Germinal center (tissue), 1 donor: ENCODE data around the gene RUSF1.
A peak's percentile ranks its signal among the peaks of the same experiment; 100 is the strongest.
"Not testable (repeated sequence)": the region's sequence is repeated elsewhere in the genome, so short reads cannot be mapped to it uniquely, and the experiment has no call there.

ENCODE experiments used
- DNase-seq: peaks from one replicate; pipeline ENCODE4 v3.0.0; 2012; ENCODE audit warnings: mixed read lengths, low spot score

RUSF1 gene

GRCh38 chr16:31487071-31487719, 21.0 kb downstream of the RUSF1 start:
- no peak for DNase-seq

DNA sequence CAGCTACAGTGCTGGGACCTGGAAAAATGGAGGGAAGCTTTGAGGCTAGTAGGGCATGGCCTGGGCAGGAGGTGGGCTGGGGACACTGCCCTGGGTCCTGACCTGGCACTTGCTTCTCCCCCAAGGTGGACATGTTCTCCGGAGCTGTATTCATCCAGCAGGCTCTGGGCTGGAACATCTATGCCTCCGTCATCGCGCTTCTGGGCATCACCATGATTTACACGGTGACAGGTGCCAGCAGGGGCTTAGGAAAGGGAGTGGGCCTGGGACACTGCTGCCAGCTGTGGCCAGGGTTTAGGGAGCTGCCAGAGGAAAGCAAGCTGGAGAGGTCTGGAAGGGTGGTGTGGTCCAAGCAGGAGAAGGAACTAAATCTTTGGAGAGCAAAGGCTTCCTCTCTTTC, 22.1 kb downstream of the RUSF1 start:
- no peak for DNase-seq

DNA sequence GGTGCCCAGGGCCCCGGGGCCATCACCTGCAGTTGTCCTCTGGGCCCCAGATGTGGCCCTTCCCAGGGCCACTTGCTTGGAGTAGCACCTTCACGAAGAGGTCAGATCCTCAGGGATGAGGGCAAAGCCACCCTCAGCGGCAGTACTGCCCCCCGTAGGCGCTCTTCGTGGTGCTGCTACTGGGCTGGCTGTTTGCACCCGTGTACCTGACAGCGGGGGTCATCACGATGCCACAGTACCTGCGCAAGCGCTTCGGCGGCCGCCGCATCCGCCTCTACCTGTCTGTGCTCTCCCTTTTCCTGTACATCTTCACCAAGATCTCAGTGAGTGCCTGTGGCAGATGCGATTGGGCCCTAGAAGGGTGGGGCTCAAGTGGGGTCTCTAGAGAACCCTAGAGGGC, 22.6 kb downstream of the RUSF1 start:
- DNase-seq = no peak

- DNase-seq = no peak
These were observed 23.6 kb downstream of the RUSF1 start for GRCh38 chr16:31484491-31485171.

DNA sequence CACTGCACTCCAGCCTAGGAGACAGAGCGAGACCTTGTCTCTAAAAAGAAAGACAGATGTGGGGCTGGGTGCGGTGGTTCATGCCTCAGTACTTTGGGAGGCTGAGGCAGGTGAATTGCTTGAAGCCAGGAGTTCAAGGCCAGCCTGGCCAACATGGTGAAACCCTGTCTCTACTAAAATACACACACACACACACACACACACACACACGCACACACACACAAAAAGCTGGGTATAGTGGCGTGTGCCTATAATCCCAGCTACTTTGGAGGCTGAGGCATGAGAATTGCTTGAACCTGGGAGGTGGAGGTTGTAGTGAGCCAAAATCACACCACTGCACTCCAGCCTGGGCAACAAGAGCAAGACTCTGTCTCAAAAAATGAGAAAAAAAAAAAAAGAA, 24.1 kb downstream of the RUSF1 start:
- DNase-seq = not testable (repeated sequence)

DNA sequence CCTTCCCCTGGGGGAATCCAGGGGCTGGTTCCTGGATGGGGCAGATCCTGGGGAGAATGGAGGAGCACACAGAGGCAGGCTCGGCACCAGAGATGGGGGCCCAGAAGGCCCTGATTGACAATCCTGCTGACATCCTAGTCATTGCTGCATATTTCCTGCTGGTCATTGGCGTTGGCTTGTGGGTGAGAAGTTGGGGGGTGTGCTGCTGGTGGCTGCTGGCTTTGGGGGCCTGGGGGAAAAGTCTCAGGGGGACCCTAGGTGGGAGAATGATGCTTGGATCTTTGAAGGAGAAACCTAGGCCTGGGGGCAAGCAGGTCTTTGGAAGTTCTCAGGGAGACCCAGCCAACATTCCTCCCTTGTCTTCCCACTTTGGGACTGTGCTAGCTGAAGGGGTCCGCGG, 25.1 kb downstream of the RUSF1 start, which contains the start of gene SLC5A2:
Gene SLC5A2, plus strand, starts transcription at position 43 of the 400 bp plus-strand sequence. Its CDS starts 14 bp downstream, at position 57.
- no peak for DNase-seq

DNA sequence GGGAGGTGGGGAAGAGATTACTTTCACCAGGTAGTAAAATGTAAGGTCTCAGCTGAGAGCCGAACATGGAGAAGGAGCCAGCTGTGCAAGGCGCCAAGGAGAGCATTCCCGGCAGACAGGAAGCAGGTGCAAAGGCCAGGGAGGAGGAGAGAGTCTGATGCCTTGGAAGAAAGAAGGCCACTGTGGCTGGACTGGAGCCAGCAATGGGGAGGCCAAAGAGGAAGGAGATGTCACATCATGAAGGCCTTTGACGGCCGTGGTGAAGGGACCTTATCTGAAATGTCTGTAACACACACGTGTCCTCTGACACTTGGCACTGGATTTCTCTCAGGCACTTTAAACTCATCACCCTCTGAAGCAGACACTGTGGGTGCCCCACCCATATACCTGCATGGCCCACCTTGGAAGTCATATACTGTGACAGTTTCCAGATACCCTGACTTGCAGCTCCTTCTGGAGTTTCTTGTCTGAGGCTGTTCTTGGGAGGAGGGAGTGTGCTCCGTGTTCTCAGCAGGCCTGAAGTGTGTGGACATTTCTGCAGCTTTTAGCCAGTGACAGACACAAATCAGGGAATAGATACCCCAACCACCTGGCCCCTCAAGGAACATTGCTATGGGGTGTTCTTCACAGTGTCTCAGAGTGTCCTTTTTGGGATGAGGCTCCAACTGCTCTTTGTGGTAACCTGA, 27.2 kb downstream of the RUSF1 start:
- DNase-seq = no peak

- DNase-seq = no peak
These were observed 28.4 kb downstream of the RUSF1 start for GRCh38 chr16:31479751-31480150.

- DNase-seq = no peak
These were observed 29.2 kb downstream of the RUSF1 start for GRCh38 chr16:31478956-31479355.

GRCh38 chr16:31477220-31478216, 30.7 kb downstream of the RUSF1 start:
- peak; percentile 80 for DNase-seq

- peak; percentile 94 for DNase-seq
These were observed 31.6 kb downstream of the RUSF1 start for GRCh38 chr16:31476303-31477219.

- no peak for DNase-seq
These were observed 32.3 kb downstream of the RUSF1 start for GRCh38 chr16:31475946-31476302.

DNA sequence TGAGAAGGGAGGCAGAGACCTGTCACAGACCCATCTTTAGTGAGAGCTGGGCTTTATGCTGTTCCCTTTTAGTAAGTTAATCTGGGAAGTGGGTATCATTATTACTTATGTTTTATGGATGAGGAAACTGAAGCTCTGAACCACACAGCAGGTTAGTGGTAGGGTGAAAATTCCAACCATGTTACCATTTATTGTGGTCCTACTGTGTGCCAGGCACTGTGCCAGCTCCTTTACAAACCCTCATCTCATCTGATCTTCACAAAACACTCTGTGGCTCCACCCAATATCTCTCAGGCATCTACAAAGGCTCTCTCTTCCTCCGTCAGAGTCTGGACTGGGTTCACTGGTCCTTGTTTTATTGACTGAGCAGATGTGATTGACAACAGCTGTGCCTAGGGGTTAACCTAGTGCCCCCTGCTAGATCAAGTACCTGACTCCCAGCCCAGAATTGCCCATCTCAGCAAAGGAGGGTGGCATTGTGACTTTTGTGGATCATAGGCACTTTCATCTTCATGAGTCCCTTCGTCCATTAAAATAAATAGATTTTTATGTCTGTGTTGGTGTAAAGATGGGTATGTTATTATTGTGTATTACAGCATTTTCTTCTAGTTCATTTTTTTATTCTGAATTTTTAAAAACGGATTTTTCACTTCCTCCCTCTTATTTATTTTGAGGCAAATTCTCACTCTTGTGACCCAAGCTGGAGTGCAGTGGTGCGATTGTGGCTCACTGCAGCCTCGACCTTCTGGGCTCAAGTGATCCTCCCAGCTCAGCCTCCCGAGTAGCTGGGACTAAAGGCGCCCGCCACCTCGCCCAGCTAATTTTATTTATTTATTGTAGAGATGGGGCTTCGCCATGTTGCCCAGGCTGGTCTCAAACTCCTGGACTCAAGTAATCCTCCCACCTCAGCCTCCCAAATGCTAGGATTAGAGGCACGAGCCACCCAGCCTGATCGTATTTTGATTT, 33.1 kb downstream of the RUSF1 start:
- no peak for DNase-seq

DNA sequence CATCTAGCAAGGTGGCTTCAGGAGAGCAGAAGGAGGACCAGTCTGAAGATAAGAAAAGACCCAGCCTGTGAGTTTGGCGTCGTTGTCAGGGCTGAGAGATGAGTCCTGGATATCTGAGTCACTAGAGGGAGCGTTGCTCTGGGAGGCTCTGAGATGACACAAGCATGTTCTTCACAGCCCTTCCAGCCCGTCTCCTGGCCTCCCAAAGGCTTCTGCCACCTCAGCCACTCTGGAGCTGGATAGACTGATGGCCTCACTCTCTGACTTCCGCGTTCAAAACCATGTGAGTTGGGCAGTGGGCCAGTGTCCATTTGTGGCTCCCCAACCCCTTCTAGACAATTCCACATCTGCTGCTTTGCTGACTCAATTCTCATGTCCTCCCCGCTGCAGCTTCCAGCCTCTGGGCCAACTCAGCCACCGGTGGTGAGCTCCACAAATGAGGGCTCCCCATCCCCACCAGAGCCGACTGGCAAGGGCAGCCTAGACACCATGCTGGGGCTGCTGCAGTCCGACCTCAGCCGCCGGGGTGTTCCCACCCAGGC, 33.9 kb downstream of the RUSF1 start:
- DNase-seq = no peak

DNA sequence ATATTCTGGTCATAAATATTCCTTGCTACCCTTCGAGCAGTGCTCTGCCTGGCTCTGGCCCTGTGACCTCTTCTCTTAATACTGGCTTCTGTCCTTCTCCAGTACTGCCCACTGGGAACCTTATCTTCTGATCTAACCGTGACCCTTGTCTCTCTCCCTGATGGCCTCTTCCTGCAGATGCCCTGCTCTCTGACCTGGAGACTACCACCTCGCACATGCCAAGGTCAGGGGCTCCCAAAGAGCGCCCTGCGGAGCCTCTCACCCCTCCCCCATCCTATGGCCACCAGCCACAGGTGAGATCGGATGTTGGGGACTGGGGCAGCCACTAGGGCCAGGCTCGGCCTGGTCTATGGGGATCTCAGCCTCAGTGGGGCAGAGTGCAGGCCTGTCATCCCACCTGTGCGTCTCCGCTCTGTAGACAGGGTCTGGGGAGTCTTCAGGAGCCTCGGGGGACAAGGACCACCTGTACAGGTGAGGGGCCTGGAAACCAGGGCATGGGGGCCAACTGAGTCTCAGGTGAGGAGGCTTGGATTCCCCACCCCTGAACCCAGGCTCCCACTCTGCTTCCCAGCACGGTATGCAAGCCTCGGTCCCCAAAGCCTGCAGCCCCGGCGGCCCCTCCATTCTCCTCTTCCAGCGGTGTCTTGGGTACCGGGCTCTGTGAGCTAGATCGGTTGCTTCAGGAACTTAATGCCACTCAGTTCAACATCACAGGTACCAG, 34.8 kb downstream of the RUSF1 start:
- DNase-seq = no peak

GRCh38 chr16:31472709-31473203, 35.4 kb downstream of the RUSF1 start:
- DNase-seq = peak; percentile 54

DNA sequence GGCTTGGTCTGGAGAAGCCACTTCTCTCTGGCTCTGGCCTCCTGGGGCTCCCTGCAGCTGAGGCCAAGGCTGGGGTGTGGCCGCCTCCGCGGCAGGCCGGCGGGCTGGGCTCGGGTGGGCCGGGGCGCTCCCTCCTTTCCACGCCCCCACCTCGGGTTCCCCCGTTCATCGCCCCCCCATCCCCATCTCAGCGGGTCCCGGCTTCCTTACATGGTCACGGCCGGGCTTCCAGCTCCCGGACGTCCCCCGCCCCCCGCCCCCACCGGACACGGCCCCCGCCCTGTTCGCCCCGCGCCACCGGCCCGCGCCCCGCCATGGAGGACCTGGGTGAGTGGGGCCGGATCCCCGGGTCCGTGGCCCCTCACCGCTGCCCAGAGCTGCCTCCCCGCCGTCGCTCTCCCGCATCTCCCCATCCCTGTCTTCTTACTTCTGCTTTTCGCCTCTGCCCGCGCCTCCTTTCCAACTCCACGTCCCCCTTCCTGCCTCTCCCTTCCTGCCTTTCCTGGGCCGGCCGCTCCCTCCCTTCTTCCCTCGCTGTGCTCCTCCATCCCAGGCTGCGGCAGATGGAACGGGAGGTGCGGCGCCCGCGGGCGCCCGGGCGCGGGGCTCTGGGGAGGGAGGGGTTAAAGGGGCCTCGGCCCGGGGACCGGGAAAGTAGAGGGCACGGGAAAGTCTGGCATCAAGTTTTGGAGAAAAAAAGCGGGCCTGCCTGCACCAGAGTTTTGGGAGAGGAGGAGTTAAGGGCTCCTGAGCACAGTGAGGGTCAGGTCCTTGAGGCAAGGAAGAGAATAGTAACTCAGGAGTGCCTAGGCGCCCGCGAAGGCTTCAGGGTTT, 36.1 kb downstream of the RUSF1 start, which contains the start of gene TGFB1I1:
Gene TGFB1I1, plus strand, starts transcription at position 278 of the 834 bp plus-strand sequence. Its CDS starts 37 bp downstream, at position 315.
- peak; percentile 36 for DNase-seq
